Lower lobe of right lung (tissue), 2 donors: ENCODE data around the gene GPC6. TPM values are rescaled to one million over a fixed set of nuclear protein-coding genes. Genes with fewer than 3 reads are reported as not detected.

ENCODE experiments used
- ATAC-seq, 2 donors: fragments of 200-7000 bp; cut with Tn5 transposase; one replicate each; pipeline ENCODE4 v1.9.1; 2020 to 2022; ENCODE audit warnings: mild to moderate bottlenecking in 2 of 2, moderate library complexity in 2 of 2
- DNase-seq: peaks from one replicate; pipeline ENCODE4 v3.0.0-alpha.2; 2020
- H3K27ac ChIP-seq: fragments of 200-600 bp; one replicate; pipeline ENCODE4 v1.8.0; 2022
- H3K27me3 ChIP-seq: fragments of 200-600 bp; one replicate; pipeline ENCODE4 v1.8.0; 2022; ENCODE audit warnings: low read depth
- H3K36me3 ChIP-seq: fragments of 200-600 bp; one replicate; pipeline ENCODE4 v1.8.0; 2022; ENCODE audit warnings: mild to moderate bottlenecking
- H3K4me1 ChIP-seq: fragments of 200-600 bp; one replicate; pipeline ENCODE4 v1.8.0; 2022
- H3K4me3 ChIP-seq: fragments of 200-600 bp; one replicate; pipeline ENCODE4 v1.8.0; 2022; ENCODE audit warnings: mild to moderate bottlenecking
- H3K9me3 ChIP-seq: fragments of 200-600 bp; one replicate; pipeline ENCODE4 v1.8.0; 2022
- CTCF ChIP-seq: fragments of 200-600 bp; IDR thresholded peaks from one replicate; pipeline ENCODE4 v1.8.0; 2022; ENCODE audit warnings: antibody characterized with exemption, mild to moderate bottlenecking
- intact Hi-C: fragments of 100-400 bp; cut with DNase I; formaldehyde crosslinking; loops from one replicate; pipeline ENCODE4 v1.11.0; 2022
- total RNA-seq: library from RNA; stranded (reverse); fragmentation: NEBNext Ultra II Directional; extraction: Animal tissue kit (Norgen Biotek cat#: 25700); gene quantifications from one replicate; pipeline ENCODE4 v1.2.1, GENCODE V29; 2021
- donor health status: DM: no; HTN: yes; CAD: no; lungs with severe emphysema.

GPC6 gene
- total RNA-seq, 1 donor from 2014 or later = 5.5 TPM

GRCh38 chr13:94093652-94094315 lies 867.2 kb downstream of the GPC6 start:
- intact Hi-C loops = no loop called here

GRCh38 chr13:94109715-94110374 lies 883.2 kb downstream of the GPC6 start:
- intact Hi-C loops = no loop called here
- TF ChIP-seq CTCF = no peak
- no peak overlapping the region for H3K27ac ChIP-seq
- H3K36me3 ChIP-seq = no peaks in the 10 kb centered on the region
- no peaks in the 10 kb centered on the region for H3K4me1 ChIP-seq
- ATAC-seq (no peak), DNase-seq (no peak)
- H3K27me3 ChIP-seq = no peaks in the 10 kb centered on the region
- no peak overlapping the region for H3K4me3 ChIP-seq
- no peaks in the 10 kb centered on the region for H3K9me3 ChIP-seq

More at GRCh38 chr13:94093652-94094315, 867.2 kb downstream of the GPC6 start:
- no peaks in the 10 kb centered on the region for H3K36me3 ChIP-seq
- no peak overlapping the region for H3K4me3 ChIP-seq
- TF ChIP-seq CTCF = no peak
- H3K27me3 ChIP-seq = no peaks in the 10 kb centered on the region
- ATAC-seq (no peak), DNase-seq (no peak)
- no peak overlapping the region for H3K27ac ChIP-seq
- peaks cover 11% of the 10 kb centered on the region for H3K9me3 ChIP-seq
- no peaks in the 10 kb centered on the region for H3K4me1 ChIP-seq

- no peaks in the 10 kb centered on the region for H3K27me3 ChIP-seq
- H3K36me3 ChIP-seq = no peaks in the 10 kb centered on the region
- TF ChIP-seq CTCF = no peak
- H3K9me3 ChIP-seq = no peaks in the 10 kb centered on the region
- intact Hi-C loops = no loop called here
- H3K27ac ChIP-seq = no peak overlapping the region
- H3K4me1 ChIP-seq = no peaks in the 10 kb centered on the region
- ATAC-seq (no peak), DNase-seq (no peak)
- H3K4me3 ChIP-seq = no peak overlapping the region
Observed at GRCh38 chr13:94112227-94112626, 885.6 kb downstream of the GPC6 start.

GRCh38 chr13:94112731-94113130 lies 886.1 kb downstream of the GPC6 start:
- Histone ChIP-seq H3K4me1 (no peaks in the 10 kb centered on the region), H3K27me3 (no peaks in the 10 kb centered on the region), H3K36me3 (no peaks in the 10 kb centered on the region), H3K9me3 (no peaks in the 10 kb centered on the region), H3K27ac (no peak overlapping the region), H3K4me3 (no peak overlapping the region)
- intact Hi-C loops = no loop called here
- no peak for TF ChIP-seq CTCF
- ATAC-seq (no peak), DNase-seq (no peak)

GRCh38 chr13:94113245-94113644 lies 886.6 kb downstream of the GPC6 start:
- Histone ChIP-seq H3K36me3 (no peaks in the 10 kb centered on the region), H3K4me1 (no peaks in the 10 kb centered on the region), H3K4me3 (no peak overlapping the region), H3K9me3 (no peaks in the 10 kb centered on the region), H3K27me3 (no peaks in the 10 kb centered on the region), H3K27ac (no peak overlapping the region)
- intact Hi-C loops = no loop called here
- ATAC-seq (no peak), DNase-seq (no peak)
- TF ChIP-seq CTCF = no peak
